GM19351 (cell line): ENCODE results near the gene FBN3.
"Not testable (repeated sequence)": the region's sequence is repeated elsewhere in the genome, so short reads cannot be mapped to it uniquely, and the experiment has no call there.

ENCODE experiments used
- ATAC-seq: cut with Tn5 transposase; IDR thresholded peaks from one replicate; pipeline ENCODE4 v1.9.1; 2021; ENCODE audit warnings: mild to moderate bottlenecking, moderate library complexity; ENCODE audit not compliant: unreplicated experiment

The FBN3 gene

GRCh38 chr19:8025316-8025715 is 124.1 kb downstream of the FBN3 start:
- no peak for ATAC-seq

- not testable (repeated sequence) for ATAC-seq
Measured at GRCh38 chr19:8024256-8024655, 125.1 kb downstream of the FBN3 start.

DNA sequence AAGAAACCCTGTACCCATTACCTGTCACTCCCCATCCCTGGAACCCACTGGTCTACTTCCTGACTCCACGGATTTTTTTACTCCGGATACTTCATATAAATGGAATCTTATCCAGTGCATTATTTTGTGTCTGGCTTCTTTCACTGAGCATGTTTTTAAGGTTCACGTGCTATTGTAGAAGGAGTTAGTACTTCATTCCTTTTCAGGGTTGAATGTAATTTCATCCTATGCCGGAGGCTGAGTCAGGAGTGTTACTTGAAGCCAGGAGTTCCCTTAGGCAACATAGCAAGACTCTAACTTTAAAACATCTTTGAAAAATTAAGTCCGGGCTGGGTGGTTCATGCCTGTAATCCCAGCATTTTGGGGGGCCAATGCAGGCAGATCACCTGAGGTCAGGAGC is 126.0 kb downstream of the FBN3 start:
- ATAC-seq = no peak

DNA sequence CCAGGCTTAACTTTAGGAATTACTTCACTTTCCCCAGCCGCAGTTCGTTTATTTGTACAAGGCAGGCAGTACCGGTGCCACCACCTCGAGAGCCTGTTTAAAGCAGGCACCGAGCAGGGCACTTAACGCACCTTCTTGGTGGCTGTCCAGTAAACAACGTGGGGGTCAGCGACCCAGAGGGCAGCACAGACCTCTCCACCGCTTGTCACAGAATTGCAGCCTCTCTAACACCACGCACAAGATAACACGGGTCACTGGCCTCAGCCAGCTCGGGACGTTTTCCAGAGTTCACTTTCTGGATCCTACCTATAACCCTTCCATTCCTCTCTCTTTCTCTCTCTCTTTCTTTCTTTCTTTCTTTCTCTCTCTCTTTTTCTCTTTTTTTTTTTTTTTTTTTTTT is 127.1 kb downstream of the FBN3 start:
- no peak for ATAC-seq

DNA sequence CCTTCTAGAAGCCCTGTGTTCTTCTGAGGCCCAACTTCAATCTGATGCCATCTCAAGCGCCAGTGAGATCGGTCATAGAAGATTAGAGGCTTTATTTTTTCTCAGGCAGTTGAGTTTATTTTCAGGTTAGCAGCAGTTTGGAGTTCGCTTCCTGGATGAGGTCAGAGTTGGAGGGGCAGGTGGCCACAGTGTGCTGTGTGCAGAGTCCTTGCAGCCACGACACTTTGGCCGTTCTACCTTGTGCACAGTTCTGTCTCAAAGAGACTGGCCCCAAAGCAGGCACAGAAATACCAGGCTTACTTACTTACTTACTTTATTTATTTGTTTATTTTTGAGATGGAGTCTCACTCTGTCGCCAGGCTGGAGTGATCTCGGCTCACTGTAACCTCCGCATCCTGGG is 128.0 kb downstream of the FBN3 start:
- no peak for ATAC-seq

- no peak for ATAC-seq
Measured at GRCh38 chr19:8020681-8021080, 128.7 kb downstream of the FBN3 start.

DNA sequence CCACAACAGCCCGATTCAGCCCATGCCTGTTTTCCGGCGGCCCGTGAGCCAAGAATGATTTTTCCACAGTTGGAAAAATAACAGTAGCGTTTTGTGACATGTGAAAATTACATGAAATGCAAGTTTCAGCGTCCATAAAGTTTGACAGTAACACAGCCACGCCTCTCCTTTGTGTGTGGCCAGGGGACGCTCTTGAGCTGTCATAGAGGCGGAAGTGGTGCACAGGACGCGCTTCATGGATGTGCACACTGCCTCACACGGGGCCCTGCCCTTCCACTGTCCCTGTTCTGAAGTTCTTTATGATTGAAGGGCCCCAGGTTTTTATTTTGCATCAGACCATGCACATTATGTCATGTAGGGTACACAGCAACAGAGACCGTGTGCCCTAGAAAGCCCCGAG is 131.6 kb downstream of the FBN3 start:
- ATAC-seq = no peak
